ENCODE measurements around the gene POT1.
A peak's percentile ranks its signal among the peaks of the same experiment; 100 is the strongest.

Gene POT1

DNA sequence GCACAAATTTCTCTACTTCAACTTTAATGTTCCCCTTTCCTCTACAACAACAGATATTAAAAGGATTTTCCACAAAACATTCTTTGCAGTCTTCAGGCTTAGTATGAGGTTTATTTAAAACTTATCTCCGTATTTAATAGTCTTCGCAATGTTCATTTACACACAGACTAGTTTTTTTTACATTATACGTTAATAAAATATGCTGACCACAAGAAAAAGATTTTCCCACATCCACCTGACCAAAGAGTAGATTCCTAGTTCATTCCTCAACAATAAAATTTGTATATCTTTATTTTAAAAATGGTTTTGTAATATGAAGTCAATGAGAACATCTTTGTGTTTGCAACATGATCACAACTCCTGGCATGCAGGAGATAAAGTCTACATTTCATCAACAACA is 42.4 kb downstream of the POT1 start:
- no peak for TF ChIP-seq ZFX (IDR thresholded peaks at IDR 0.05)
- TF ChIP-seq, protein P1, sequence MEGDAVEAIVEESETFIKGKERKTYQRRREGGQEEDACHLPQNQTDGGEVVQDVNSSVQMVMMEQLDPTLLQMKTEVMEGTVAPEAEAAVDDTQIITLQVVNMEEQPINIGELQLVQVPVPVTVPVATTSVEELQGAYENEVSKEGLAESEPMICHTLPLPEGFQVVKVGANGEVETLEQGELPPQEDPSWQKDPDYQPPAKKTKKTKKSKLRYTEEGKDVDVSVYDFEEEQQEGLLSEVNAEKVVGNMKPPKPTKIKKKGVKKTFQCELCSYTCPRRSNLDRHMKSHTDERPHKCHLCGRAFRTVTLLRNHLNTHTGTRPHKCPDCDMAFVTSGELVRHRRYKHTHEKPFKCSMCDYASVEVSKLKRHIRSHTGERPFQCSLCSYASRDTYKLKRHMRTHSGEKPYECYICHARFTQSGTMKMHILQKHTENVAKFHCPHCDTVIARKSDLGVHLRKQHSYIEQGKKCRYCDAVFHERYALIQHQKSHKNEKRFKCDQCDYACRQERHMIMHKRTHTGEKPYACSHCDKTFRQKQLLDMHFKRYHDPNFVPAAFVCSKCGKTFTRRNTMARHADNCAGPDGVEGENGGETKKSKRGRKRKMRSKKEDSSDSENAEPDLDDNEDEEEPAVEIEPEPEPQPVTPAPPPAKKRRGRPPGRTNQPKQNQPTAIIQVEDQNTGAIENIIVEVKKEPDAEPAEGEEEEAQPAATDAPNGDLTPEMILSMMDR (conservative IDR thresholded peaks at IDR 0.05): no peak
- no peak overlapping the region for H3K27ac ChIP-seq

DNA sequence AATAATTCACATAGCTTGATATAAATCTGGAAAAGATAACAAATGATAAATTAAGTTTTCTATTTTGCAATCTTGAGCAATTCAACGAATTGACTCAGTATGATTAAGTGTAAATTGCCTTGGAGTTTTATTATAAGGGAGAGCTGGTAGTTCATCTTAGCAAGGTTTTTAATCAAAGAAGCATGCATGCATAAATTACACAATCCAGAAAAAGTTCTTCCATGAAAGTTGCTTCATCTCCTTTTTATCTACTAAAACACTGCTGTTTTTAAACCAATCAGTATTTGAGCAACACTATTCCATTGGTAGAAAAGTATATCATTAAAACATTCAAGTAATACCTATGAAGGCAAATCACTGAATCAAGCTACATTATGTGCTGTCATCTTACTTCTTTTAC is 47.6 kb downstream of the POT1 start:
- TF ChIP-seq, protein P1 (conservative IDR thresholded peaks at IDR 0.05): no peak
- no peak overlapping the region for H3K27ac ChIP-seq

DNA sequence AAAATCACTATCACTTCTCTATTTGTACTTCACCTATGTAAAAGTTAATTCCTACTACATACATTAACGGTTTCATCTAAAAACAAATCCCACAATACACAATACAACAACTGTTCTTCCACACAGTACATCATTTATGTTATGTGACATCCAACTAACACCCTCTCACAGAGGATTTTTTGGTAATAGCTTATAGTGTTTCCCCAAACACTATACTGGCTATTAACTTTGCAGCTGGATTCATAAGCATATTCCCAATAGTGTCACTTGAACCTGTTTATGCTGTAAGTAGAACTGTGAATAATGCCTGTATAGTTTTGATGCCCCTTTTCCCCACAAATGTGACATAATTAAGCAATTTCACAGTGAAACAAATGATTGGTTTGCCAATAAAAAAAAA is 49.9 kb downstream of the POT1 start:
- no peak overlapping the region for H3K27ac ChIP-seq

DNA sequence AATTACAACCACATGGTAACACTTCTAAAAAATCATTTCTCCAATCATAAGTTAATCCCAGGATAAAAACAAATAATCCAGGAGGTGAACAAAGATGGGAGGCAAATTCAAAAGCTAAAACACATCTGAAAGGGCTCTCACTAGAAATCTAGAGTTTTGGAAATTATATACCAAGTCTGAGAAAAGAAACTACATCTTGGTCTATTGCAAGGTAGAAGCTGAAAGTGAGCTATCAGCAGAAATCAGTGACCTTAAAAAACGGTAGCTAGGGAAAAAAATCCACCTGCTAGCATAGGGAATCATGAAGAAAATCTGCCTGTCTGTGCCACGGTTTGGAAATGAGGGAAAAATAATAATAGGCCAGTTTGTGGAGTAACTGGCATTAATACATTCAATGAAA is 50.5 kb downstream of the POT1 start:
- no peak overlapping the region for H3K27ac ChIP-seq
- TF ChIP-seq, protein P1 (conservative IDR thresholded peaks at IDR 0.05): no peak
- no peak for TF ChIP-seq ZFX (IDR thresholded peaks at IDR 0.05)

More for the DNA sequence above, 49.9 kb downstream of the POT1 start:
- TF ChIP-seq ZFX (IDR thresholded peaks at IDR 0.05): no peak
- TF ChIP-seq, protein P1 (conservative IDR thresholded peaks at IDR 0.05): no peak

DNA sequence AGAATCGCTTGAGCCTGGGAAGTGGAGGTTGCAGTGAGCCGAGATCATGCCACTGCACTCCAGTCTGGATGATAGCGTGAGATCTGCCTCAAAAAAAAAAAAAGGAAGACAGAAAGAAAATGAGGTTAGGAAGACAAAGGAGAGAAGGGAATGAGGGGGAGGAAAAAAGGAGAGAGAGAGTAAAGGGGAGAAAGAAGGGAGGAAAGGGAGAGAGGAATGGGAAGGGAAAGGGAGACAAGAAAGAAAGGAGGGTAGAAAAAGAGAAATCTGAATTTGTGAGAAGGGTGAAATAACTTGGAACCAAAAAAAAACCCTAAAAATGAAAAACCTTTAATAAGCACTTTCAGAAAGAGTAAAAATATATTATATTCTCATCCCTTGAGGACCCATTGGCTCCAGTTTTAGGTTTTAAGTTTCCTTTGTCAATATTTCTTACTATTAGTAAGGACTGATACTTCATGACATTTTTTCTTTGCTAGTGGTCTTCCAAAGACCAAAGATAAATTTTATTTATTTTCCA is 54.9 kb downstream of the POT1 start:
- TF ChIP-seq, protein P1 (conservative IDR thresholded peaks at IDR 0.05): no peak
- no peak for TF ChIP-seq ZFX (IDR thresholded peaks at IDR 0.05)
- no peak overlapping the region for H3K27ac ChIP-seq

DNA sequence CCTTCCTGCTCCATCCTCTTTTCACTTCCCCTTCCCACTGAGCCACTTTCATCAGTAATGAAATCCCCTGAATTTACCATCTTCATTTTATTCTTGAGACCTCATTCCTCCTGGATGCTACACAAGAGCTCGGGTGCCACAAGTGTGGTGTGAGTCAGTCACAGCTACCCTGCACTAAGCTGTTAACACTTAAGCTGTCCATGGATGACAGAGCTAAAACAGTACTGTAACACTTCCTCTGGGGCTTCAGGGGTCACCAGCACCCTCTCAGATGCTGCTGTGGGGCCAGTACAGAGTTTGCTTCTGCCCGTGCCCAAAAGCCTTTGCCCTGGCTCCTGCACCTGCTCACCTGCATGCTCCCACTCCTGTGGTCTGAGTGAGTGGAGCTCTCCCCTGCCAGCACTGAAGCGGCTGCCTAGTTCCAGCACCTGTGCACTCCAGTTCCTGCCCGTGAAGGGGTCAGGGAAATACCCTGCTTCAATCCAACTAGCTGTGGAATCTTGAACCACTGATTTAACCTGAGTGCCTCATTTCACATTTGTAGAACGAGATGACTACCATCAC is 71.9 kb downstream of the POT1 start:
- TF ChIP-seq, protein P1 (conservative IDR thresholded peaks at IDR 0.05): no peak
- TF ChIP-seq ZFX (IDR thresholded peaks at IDR 0.05): no peak
- H3K27ac ChIP-seq: no peak overlapping the region

DNA sequence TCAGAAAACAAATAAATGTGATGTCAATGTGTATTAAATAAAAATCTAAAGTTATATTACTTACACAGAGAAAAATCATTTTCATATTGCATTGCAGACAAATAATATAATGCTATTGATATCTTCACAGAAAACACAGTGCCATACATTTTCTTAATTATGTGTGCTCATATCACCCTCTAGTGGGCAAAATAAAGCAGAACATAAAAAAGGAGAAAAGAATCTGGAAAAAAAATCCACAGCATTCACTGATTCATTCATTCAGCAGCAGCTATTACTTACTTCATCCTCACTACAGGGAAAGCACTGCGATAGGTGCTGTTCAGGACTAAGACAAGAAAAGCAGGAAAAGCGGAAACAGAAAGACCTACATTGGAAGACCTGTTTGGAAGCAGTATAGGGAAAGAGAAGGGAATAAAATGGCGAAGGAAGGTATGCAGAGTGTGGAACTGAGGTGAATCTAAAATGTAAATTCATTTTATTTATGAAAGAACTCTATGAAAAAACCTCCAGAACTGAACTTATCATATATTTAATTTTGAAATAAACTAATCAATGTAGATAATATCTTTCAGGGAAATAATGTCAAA is 73.2 kb downstream of the POT1 start:
- TF ChIP-seq ZFX (IDR thresholded peaks at IDR 0.05): no peak
- TF ChIP-seq, protein P1 (conservative IDR thresholded peaks at IDR 0.05): peak; percentile 89
- no peak overlapping the region for H3K27ac ChIP-seq

Data from C4-2B (cell line).